Astrocyte (in vitro differentiated cells and primary cell): ENCODE data around the gene CFAP91. TPM values are rescaled to one million over a fixed set of nuclear protein-coding genes. Genes with fewer than 3 reads are reported as not detected.

ENCODE experiments used
- DNase-seq: peaks from one replicate; pipeline ENCODE4 v3.0.0-alpha.2; 2010; ENCODE audit warnings: low read depth
- FAIRE-seq: peaks from 2 replicates; lab custom pipeline; 2011; peaks lifted over from hg19 to GRCh38; lab: Jason Lieb, UNC
- H2AFZ ChIP-seq: 2 replicates; pipeline ENCODE4 v1.6.0; 2012; ENCODE audit warnings: low read depth, low read length, inconsistent platforms
- H3K27ac ChIP-seq: 2 replicates; pipeline ENCODE4 v1.5.1; 2011; ENCODE audit warnings: low read depth, low read length, inconsistent platforms
- H3K27me3 ChIP-seq: 2 replicates; pipeline ENCODE4 v1.6.0; 2011; ENCODE audit warnings: low read length, inconsistent platforms; ENCODE audit not compliant: insufficient read depth
- H3K36me3 ChIP-seq: 2 replicates; pipeline ENCODE4 v1.5.1; 2011; ENCODE audit warnings: low read length, inconsistent platforms; ENCODE audit not compliant: insufficient read depth
- H3K4me1 ChIP-seq: 2 replicates; pipeline ENCODE4 v1.5.1; 2011; ENCODE audit warnings: low read length, inconsistent platforms; ENCODE audit not compliant: insufficient read depth
- H3K4me2 ChIP-seq: 2 replicates; pipeline ENCODE4 v1.6.0; 2012; ENCODE audit warnings: low read length, inconsistent platforms
- H3K4me3 ChIP-seq: 2 replicates; pipeline ENCODE4 v1.5.1; 2011; ENCODE audit warnings: low read depth, mild to moderate bottlenecking, low read length, inconsistent platforms; ENCODE audit not compliant: insufficient read depth
- H3K79me2 ChIP-seq: 2 replicates; pipeline ENCODE4 v1.6.0; 2012; ENCODE audit warnings: mild to moderate bottlenecking, low read length, inconsistent platforms; ENCODE audit not compliant: insufficient read depth
- H3K9ac ChIP-seq: 2 replicates; pipeline ENCODE4 v1.6.0; 2012; ENCODE audit warnings: mild to moderate bottlenecking, low read length, inconsistent platforms
- H3K9me3 ChIP-seq: 2 replicates; pipeline ENCODE4 v1.5.1; 2012; ENCODE audit warnings: low read depth, mild to moderate bottlenecking, low read length, inconsistent platforms; ENCODE audit not compliant: insufficient read depth
- H4K20me1 ChIP-seq: 2 replicates; pipeline ENCODE4 v1.6.0; 2012; ENCODE audit warnings: low read length, inconsistent platforms; ENCODE audit not compliant: insufficient read depth
- H3K27ac Mint-ChIP-seq: one replicate; pipeline ENCODE4 v1.8.0; 2021; ENCODE audit warnings: mild to moderate bottlenecking, mixed read lengths; ENCODE audit not compliant: unreplicated experiment
- H3K27me3 Mint-ChIP-seq: one replicate; pipeline ENCODE4 v1.8.0; 2021; ENCODE audit warnings: low read depth, mixed read lengths; ENCODE audit not compliant: unreplicated experiment
- H3K36me3 Mint-ChIP-seq: one replicate; pipeline ENCODE4 v1.8.0; 2021; ENCODE audit warnings: low read depth, mixed read lengths; ENCODE audit not compliant: unreplicated experiment
- H3K4me1 Mint-ChIP-seq: one replicate; pipeline ENCODE4 v1.8.0; 2021; ENCODE audit warnings: low read depth, mixed read lengths; ENCODE audit not compliant: unreplicated experiment
- H3K4me3 Mint-ChIP-seq: one replicate; pipeline ENCODE4 v1.8.0; 2021; ENCODE audit warnings: mild to moderate bottlenecking, moderate library complexity, mixed read lengths; ENCODE audit not compliant: unreplicated experiment
- H3K9me3 Mint-ChIP-seq: one replicate; pipeline ENCODE4 v1.8.0; 2021; ENCODE audit warnings: mild to moderate bottlenecking, mixed read lengths; ENCODE audit not compliant: unreplicated experiment
- EZH2 ChIP-seq: IDR thresholded peaks from 2 replicates; pipeline ENCODE4 v1.6.1; 2012; ENCODE audit warnings: mild to moderate bottlenecking, low read length, inconsistent platforms; ENCODE audit not compliant: insufficient read depth
- total RNA-seq: library from RNA; stranded (reverse); gene quantifications from 2 replicates; pipeline ENCODE4 v1.2.1, GENCODE V29; 2021
- TF ChIP-seq, protein P1 (sequence below): IDR thresholded peaks from 2 replicates; pipeline ENCODE4 v1.5.1; 2011; ENCODE audit warnings: low read depth, mild to moderate bottlenecking, inconsistent platforms, low read length, moderate library complexity; ENCODE audit not compliant: insufficient read depth

Gene CFAP91
- total RNA-seq, 1 donor from 2014 or later = 0.16 TPM

DNA sequence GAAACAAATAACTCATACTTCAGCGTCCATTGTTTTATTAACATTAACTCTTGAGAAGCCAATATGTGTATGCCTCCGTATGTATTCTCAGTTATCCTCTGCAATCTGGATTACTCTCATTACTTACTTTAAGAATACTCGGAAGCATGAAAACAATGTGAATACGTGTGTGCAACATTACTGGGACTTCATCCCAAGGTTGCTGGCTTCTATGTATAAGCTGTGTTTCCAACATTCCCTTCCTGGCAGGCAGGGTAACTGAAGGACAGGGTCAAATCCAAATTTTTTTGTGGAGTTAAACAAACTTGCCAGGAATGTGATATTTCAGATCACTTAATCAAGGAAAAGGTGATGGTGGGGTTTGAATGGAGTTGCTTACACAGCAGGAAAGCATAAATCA lies 44.5 kb downstream of the CFAP91 start:
- no peak overlapping the region for H3K27ac ChIP-seq
- TF ChIP-seq, protein P1, sequence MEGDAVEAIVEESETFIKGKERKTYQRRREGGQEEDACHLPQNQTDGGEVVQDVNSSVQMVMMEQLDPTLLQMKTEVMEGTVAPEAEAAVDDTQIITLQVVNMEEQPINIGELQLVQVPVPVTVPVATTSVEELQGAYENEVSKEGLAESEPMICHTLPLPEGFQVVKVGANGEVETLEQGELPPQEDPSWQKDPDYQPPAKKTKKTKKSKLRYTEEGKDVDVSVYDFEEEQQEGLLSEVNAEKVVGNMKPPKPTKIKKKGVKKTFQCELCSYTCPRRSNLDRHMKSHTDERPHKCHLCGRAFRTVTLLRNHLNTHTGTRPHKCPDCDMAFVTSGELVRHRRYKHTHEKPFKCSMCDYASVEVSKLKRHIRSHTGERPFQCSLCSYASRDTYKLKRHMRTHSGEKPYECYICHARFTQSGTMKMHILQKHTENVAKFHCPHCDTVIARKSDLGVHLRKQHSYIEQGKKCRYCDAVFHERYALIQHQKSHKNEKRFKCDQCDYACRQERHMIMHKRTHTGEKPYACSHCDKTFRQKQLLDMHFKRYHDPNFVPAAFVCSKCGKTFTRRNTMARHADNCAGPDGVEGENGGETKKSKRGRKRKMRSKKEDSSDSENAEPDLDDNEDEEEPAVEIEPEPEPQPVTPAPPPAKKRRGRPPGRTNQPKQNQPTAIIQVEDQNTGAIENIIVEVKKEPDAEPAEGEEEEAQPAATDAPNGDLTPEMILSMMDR = no peak
- no peak for TF ChIP-seq EZH2
- DNase-seq (no peak), FAIRE-seq (no peak)
- no peak overlapping the region for H3K27ac Mint-ChIP-seq
- no peaks in the 10 kb centered on the region for H3K36me3 ChIP-seq
- H3K4me2 ChIP-seq = no peak overlapping the region
- no peaks in the 10 kb centered on the region for H4K20me1 ChIP-seq
- no peaks in the 10 kb centered on the region for H3K36me3 Mint-ChIP-seq
- H3K9me3 ChIP-seq = no peaks in the 10 kb centered on the region
- no peak overlapping the region for H3K4me3 ChIP-seq
- no peak overlapping the region for H3K9ac ChIP-seq
- no peak overlapping the region for H2AFZ ChIP-seq
- no peak overlapping the region for H3K4me3 Mint-ChIP-seq
- H3K4me1 Mint-ChIP-seq = peaks cover 5% of the 10 kb centered on the region
- no peaks in the 10 kb centered on the region for H3K9me3 Mint-ChIP-seq
- H3K79me2 ChIP-seq = no peaks in the 10 kb centered on the region
- H3K4me1 ChIP-seq = no peaks in the 10 kb centered on the region
- no peaks in the 10 kb centered on the region for H3K27me3 ChIP-seq
- H3K27me3 Mint-ChIP-seq = peaks cover 2% of the 10 kb centered on the region

DNA sequence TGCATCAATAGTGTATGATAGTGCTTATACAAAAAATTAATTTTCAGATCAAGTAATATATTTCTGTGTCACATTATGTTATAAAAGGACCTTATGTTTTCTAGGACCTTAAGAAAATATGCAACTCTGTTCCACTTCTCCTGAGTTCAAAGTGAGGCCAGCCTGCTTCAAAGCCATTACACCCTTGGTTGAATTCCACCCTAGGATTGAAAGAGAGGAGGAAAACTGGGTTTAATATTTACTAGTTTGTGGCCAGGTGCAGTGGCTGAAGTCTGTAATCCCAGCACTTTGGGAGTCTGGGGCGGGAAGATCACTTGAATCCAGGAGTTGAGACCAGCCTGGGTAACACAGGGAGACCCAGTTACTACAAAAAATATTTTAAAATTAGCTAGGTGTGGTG lies 46.2 kb downstream of the CFAP91 start:
- H3K4me2 ChIP-seq = no peak overlapping the region
- FAIRE-seq (no peak), DNase-seq (no peak)
- no peak overlapping the region for H3K4me3 Mint-ChIP-seq
- no peaks in the 10 kb centered on the region for H3K36me3 Mint-ChIP-seq
- H3K4me1 Mint-ChIP-seq = peaks cover 5% of the 10 kb centered on the region
- no peak overlapping the region for H3K27ac Mint-ChIP-seq
- no peak overlapping the region for H2AFZ ChIP-seq
- TF ChIP-seq, protein P1 = no peak
- no peak for TF ChIP-seq EZH2
- no peaks in the 10 kb centered on the region for H3K27me3 Mint-ChIP-seq
- no peak overlapping the region for H3K9ac ChIP-seq
- no peaks in the 10 kb centered on the region for H3K79me2 ChIP-seq
- no peaks in the 10 kb centered on the region for H3K9me3 ChIP-seq
- no peaks in the 10 kb centered on the region for H3K4me1 ChIP-seq
- no peaks in the 10 kb centered on the region for H4K20me1 ChIP-seq
- peaks cover 3% of the 10 kb centered on the region for H3K9me3 Mint-ChIP-seq
- no peaks in the 10 kb centered on the region for H3K36me3 ChIP-seq
- no peak overlapping the region for H3K4me3 ChIP-seq
- no peak overlapping the region for H3K27ac ChIP-seq
- H3K27me3 ChIP-seq = no peaks in the 10 kb centered on the region

DNA sequence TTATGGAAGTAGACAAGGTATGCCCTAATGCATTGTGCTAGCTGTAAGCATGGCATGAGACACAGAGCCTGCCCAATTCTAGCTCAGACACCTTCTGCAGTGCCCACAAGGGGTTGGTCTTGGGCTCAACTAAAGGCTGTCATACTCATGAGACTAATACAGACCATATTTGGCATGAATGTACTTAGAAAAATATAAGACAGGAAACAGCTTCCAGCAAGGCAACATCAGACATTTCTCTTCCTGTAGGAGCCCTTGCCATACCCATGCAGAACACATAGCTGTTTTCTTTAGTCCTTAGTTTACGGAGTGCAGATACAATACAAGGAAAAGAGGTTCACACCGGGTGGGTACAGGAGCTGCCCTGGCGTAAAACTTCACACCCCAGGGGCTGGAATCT lies 48.6 kb downstream of the CFAP91 start:
- Mint-ChIP-seq H3K4me1 (peaks cover 5% of the 10 kb centered on the region), H3K36me3 (no peaks in the 10 kb centered on the region), H3K27ac (no peak overlapping the region), H3K9me3 (peaks cover 5% of the 10 kb centered on the region), H3K4me3 (no peak overlapping the region), H3K27me3 (no peaks in the 10 kb centered on the region)
- DNase-seq (no peak), FAIRE-seq (no peak)
- no peak overlapping the region for H3K9ac ChIP-seq
- no peak for TF ChIP-seq EZH2
- TF ChIP-seq, protein P1 = no peak
- no peak overlapping the region for H3K27ac ChIP-seq
- no peaks in the 10 kb centered on the region for H3K36me3 ChIP-seq
- H3K9me3 ChIP-seq = no peaks in the 10 kb centered on the region
- no peak overlapping the region for H3K4me3 ChIP-seq
- H3K27me3 ChIP-seq = no peaks in the 10 kb centered on the region
- no peaks in the 10 kb centered on the region for H4K20me1 ChIP-seq
- H3K4me1 ChIP-seq = no peaks in the 10 kb centered on the region
- H2AFZ ChIP-seq = peak overlapping the region; percentile 35
- H3K4me2 ChIP-seq = no peak overlapping the region
- no peaks in the 10 kb centered on the region for H3K79me2 ChIP-seq

Other genes starting within 250 kb of the CFAP91 start
- gene TMEM39A, start 239.4 kb upstream of the CFAP91 start, total RNA-seq = 53.4 and 59.4 TPM in 2 replicates
- 15.1 and 16.4 TPM in 2 replicates for gene POGLUT1, start 234.1 kb upstream of the CFAP91 start, total RNA-seq
- gene TIMMDC1, start 204.5 kb upstream of the CFAP91 start, total RNA-seq = 109 and 116 TPM in 2 replicates
- gene CD80, start 143.4 kb upstream of the CFAP91 start, total RNA-seq = not detected in 2 replicates
- gene ADPRH, start 123.5 kb upstream of the CFAP91 start, total RNA-seq = 2.6 and 3.1 TPM in 2 replicates
- 0.91 and 2.0 TPM in 2 replicates for gene PLA1A, start 105.1 kb upstream of the CFAP91 start, total RNA-seq
- 1.8 and 2.1 TPM in 2 replicates for gene POPDC2, start 42.4 kb upstream of the CFAP91 start, total RNA-seq
- 22.8 and 24.3 TPM in 2 replicates for gene COX17, start 25.6 kb upstream of the CFAP91 start, total RNA-seq
- not detected in 2 replicates for gene NR1I2, start 79.1 kb downstream of the CFAP91 start, total RNA-seq